Vagina (tissue), 2 donors: ENCODE data around the gene FMN2. TPM values are rescaled to one million over a fixed set of nuclear protein-coding genes. Genes with fewer than 3 reads are reported as not detected.

Experiments used
- DNase-seq, 2 donors: peaks; one replicate each; pipeline ENCODE4 v3.0.0-alpha.2; 2017; ENCODE audit errors: extremely low spot score in 2 of 2
- H3K27ac ChIP-seq: fragments of 200-600 bp; sonication (generic); one replicate; pipeline ENCODE4 v1.5.1; 2019
- H3K27me3 ChIP-seq: fragments of 200-600 bp; sonication (generic); one replicate; pipeline ENCODE4 v1.5.1; 2019
- H3K36me3 ChIP-seq, 2 donors: fragments of 200-600 bp; sonication (generic); one replicate each; pipeline ENCODE4 v1.5.1; 2017 to 2019
- H3K4me1 ChIP-seq: fragments of 200-600 bp; sonication (generic); one replicate; pipeline ENCODE4 v1.5.1; 2019
- H3K4me3 ChIP-seq, 2 donors: fragments of 200-600 bp; sonication (generic); 1 replicate in 1 of 2; 2 replicates in 1 of 2; pipeline ENCODE4 v1.5.1; 2016 to 2019
- H3K9me3 ChIP-seq: fragments of 200-600 bp; sonication (generic); one replicate; pipeline ENCODE4 v1.5.1; 2019
- POLR2A ChIP-seq, 2 donors: fragments of 450-650 bp; IDR thresholded peaks; one replicate each; pipeline ENCODE4 v1.6.1; 2017; ENCODE audit warnings: antibody characterized with exemption in 2 of 2, mild to moderate bottlenecking in 2 of 2, moderate library complexity in 2 of 2
- POLR2AphosphoS5 ChIP-seq, 2 donors: sonication (generic); formaldehyde crosslinking; IDR thresholded peaks; one replicate each; pipeline ENCODE4 v1.9.0; 2017; ENCODE audit warnings: antibody characterized with exemption in 2 of 2, mild to moderate bottlenecking in 2 of 2, low read depth in 1 of 2; ENCODE audit not compliant: insufficient read depth in 1 of 2
- intact Hi-C: fragments of 100-400 bp; cut with DNase I; formaldehyde crosslinking; loops from one replicate; pipeline ENCODE4 v1.15.1; 2023
- total RNA-seq: library from RNA; depleted of rRNA; stranded (reverse); fragments of >200 nt; gene quantifications from one replicate; pipeline ENCODE4 v1.2.3, GENCODE V29; 2016
- TF ChIP-seq, protein P1 (sequence below), 3 experiments: fragments of 450-650 bp in 2 of 3; fragments of 200-600 bp in 1 of 3; sonication (generic) in 1 of 3; IDR thresholded peaks; one replicate each; pipeline ENCODE4 v1.5.1; 2017 to 2019; ENCODE audit warnings: antibody characterized with exemption in 3 of 3, mild to moderate bottlenecking in 2 of 3, moderate library complexity in 2 of 3

Gene FMN2
- total RNA-seq, 1 donor from 2014 or later: not detected

DNA sequence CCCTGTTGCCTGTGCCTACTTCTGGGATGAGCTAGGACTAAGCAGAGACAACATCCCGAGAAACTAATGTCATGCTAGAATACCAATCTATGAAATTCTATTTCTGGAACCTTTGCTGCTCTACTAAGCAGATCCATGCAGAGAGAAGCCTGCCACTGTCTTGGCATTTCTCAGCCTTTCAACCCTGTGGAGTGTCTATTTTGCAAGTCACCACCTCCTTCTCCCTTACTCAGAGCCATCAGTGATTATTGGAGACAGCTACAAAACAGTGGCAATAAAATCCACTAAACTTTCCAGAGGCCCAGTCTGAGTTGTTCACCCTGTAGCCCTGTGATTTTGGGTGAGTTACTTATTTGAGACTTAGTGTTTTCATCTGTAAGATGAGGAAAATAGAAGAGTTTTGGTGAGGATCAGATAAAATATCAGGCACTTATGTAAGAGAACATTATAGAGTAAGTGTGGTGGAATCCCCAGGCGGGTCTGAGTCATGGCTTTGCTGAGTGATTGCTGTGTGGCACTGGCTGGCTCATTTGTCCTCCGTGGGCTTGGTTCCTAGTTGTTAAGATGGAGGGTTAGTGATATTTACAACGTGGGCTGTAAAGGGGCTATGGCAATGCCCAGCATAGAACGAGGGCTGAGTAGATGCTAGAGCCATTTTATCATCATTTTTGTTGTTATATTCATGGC lies 61.1 kb downstream of the FMN2 start:
- H3K4me3 ChIP-seq: no peak overlapping the region
- no peaks in the 10 kb centered on the region for H3K27me3 ChIP-seq
- intact Hi-C loops: no loop called here
- no peaks in the 10 kb centered on the region for H3K36me3 ChIP-seq
- no peak for DNase-seq
- TF ChIP-seq POLR2AphosphoS5 (IDR thresholded peaks at IDR 0.05; ENCODE audit: insufficient read depth in 1 of 2, low read depth in 1 of 2) (no peak), POLR2A (IDR thresholded peaks at IDR 0.05) (no peak)
- TF ChIP-seq, protein P1, sequence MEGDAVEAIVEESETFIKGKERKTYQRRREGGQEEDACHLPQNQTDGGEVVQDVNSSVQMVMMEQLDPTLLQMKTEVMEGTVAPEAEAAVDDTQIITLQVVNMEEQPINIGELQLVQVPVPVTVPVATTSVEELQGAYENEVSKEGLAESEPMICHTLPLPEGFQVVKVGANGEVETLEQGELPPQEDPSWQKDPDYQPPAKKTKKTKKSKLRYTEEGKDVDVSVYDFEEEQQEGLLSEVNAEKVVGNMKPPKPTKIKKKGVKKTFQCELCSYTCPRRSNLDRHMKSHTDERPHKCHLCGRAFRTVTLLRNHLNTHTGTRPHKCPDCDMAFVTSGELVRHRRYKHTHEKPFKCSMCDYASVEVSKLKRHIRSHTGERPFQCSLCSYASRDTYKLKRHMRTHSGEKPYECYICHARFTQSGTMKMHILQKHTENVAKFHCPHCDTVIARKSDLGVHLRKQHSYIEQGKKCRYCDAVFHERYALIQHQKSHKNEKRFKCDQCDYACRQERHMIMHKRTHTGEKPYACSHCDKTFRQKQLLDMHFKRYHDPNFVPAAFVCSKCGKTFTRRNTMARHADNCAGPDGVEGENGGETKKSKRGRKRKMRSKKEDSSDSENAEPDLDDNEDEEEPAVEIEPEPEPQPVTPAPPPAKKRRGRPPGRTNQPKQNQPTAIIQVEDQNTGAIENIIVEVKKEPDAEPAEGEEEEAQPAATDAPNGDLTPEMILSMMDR (IDR thresholded peaks at IDR 0.05): no peak
- H3K9me3 ChIP-seq: no peaks in the 10 kb centered on the region
- H3K27ac ChIP-seq: no peak overlapping the region
- no peaks in the 10 kb centered on the region for H3K4me1 ChIP-seq

DNA sequence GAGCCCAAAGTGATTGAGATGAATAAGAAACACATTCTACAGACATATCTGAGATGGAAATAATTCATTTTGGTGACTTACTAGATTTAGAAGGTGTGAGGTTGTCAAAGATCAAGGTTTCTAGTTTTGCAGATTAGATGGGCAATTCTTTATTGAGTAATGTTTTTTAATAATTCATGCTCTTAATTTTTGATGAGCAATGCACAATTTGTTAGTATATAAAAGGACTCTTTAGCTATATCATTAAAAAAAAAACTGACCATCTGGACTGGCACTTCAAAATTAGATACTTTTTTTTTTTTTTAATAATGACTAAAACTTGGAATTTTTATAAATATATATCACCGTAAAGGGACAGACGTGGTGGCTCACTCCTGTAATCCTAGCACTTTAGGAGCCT lies 63.9 kb downstream of the FMN2 start:
- H3K27ac ChIP-seq: no peak overlapping the region
- H3K4me3 ChIP-seq: no peak overlapping the region
- TF ChIP-seq, protein P1 (IDR thresholded peaks at IDR 0.05): no peak
- TF ChIP-seq POLR2AphosphoS5 (IDR thresholded peaks at IDR 0.05; ENCODE audit: insufficient read depth in 1 of 2, low read depth in 1 of 2): no peak
- no peak for TF ChIP-seq POLR2A (IDR thresholded peaks at IDR 0.05)
- H3K4me1 ChIP-seq: no peaks in the 10 kb centered on the region
- no peaks in the 10 kb centered on the region for H3K27me3 ChIP-seq
- no peaks in the 10 kb centered on the region for H3K36me3 ChIP-seq
- DNase-seq: no peak
- intact Hi-C loops: no loop called here
- H3K9me3 ChIP-seq: no peaks in the 10 kb centered on the region

DNA sequence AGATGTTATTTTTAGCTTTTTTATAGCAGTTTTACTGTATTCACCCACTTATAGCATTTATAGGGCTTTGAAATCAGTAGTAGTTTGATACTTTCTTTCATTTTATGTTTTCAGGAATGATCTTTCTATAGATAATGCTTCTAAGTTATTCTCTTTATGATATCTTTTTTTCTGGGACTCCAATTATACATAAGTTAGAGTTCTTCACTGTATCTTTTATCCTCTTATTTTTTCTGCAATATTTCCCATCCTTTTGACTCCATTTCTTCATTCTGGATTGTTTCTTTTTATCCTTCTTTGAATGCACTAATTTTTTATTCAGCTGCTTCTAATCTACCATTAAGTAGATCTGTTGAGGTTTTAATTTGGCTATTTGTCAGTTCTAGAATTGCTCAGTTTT lies 73.1 kb downstream of the FMN2 start:
- no peaks in the 10 kb centered on the region for H3K9me3 ChIP-seq
- no peak overlapping the region for H3K27ac ChIP-seq
- no peaks in the 10 kb centered on the region for H3K27me3 ChIP-seq
- H3K36me3 ChIP-seq: no peaks in the 10 kb centered on the region
- H3K4me3 ChIP-seq: no peak overlapping the region
- TF ChIP-seq POLR2AphosphoS5 (IDR thresholded peaks at IDR 0.05; ENCODE audit: insufficient read depth in 1 of 2, low read depth in 1 of 2): no peak
- TF ChIP-seq, protein P1 (IDR thresholded peaks at IDR 0.05): no peak
- no peak for TF ChIP-seq POLR2A (IDR thresholded peaks at IDR 0.05)
- intact Hi-C loops: no loop called here
- no peak for DNase-seq
- no peaks in the 10 kb centered on the region for H3K4me1 ChIP-seq

DNA sequence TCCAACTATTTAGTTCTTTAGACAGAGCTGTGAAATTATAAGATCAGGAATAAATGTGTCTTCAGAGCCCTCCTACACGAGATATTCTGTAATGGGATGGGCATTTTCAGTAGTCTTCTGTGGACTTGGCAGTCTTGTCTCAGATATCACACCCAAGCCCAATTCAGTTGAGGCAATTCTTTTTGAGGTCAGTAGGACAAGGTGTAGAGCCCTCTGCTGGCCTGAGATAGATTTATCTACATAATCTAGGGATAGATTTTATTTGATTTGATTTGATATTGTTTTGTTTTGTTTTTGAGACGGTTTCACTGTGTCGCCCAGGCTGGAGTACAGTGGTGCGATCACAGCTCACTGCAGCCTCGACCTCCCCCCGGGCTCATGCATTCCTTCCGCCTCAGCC lies 77.5 kb downstream of the FMN2 start:
- Histone ChIP-seq H3K36me3 (no peaks in the 10 kb centered on the region), H3K4me1 (no peaks in the 10 kb centered on the region), H3K27ac (no peak overlapping the region), H3K27me3 (no peaks in the 10 kb centered on the region), H3K9me3 (no peaks in the 10 kb centered on the region), H3K4me3 (no peak overlapping the region)
- DNase-seq: no peak
- intact Hi-C loops: no loop called here
- TF ChIP-seq, protein P1 (IDR thresholded peaks at IDR 0.05): no peak
- TF ChIP-seq POLR2AphosphoS5 (IDR thresholded peaks at IDR 0.05; ENCODE audit: insufficient read depth in 1 of 2, low read depth in 1 of 2) (no peak), POLR2A (IDR thresholded peaks at IDR 0.05) (no peak)

- Histone ChIP-seq H3K36me3 (no peaks in the 10 kb centered on the region), H3K9me3 (no peaks in the 10 kb centered on the region), H3K4me1 (no peaks in the 10 kb centered on the region), H3K27ac (no peak overlapping the region), H3K4me3 (no peak overlapping the region), H3K27me3 (no peaks in the 10 kb centered on the region)
- TF ChIP-seq POLR2A (IDR thresholded peaks at IDR 0.05) (no peak), POLR2AphosphoS5 (IDR thresholded peaks at IDR 0.05; ENCODE audit: insufficient read depth in 1 of 2, low read depth in 1 of 2) (no peak)
- TF ChIP-seq, protein P1 (IDR thresholded peaks at IDR 0.05): no peak
- intact Hi-C loops: no loop called here
- DNase-seq: no peak
These were observed 78.6 kb downstream of the FMN2 start for GRCh38 chr1:240170266-240170665.
